ENCODE measurements around the gene RUFY1.

RUFY1 gene

DNA sequence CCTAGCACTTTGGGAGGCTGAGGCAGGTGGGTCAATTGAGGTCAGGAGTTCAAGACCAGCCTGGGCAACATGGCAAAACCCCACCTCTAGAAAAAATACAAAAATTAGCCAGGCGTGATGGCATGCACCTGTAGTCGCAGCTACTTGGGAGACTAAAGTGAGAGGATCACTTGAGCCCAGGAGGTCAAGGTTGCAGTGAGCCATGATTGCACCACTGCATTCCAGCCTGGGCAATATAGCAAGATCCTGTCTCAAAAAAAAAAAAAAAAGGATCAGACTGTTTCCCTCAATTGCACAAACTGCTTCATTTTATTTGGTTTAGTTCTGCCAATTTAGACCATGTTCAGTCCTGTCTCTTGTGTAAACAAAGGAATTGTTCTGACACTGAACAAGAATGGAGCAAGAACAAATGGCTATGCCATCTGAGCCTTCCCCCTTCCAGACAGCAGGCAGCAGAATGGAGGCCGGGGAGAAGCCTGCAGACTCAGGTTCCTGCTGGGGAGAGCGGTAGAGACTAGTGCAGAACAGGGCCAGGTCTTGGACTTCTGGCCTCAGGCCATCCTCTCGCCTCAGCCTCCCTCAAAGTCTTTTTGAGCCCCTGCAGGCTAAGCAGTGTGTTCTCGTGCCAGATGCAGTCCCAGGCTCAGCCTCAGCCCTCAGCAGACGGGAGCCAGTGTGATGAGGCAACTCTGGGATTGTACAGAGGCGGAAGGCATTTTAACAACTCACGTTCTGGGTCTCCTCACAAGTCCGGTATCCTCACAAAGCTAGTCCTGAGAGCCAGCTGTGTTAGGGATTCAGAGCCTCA, 54.9 kb downstream of the RUFY1 start:
- no peak for DNase-seq (ENCODE audit: low spot score)

DNA sequence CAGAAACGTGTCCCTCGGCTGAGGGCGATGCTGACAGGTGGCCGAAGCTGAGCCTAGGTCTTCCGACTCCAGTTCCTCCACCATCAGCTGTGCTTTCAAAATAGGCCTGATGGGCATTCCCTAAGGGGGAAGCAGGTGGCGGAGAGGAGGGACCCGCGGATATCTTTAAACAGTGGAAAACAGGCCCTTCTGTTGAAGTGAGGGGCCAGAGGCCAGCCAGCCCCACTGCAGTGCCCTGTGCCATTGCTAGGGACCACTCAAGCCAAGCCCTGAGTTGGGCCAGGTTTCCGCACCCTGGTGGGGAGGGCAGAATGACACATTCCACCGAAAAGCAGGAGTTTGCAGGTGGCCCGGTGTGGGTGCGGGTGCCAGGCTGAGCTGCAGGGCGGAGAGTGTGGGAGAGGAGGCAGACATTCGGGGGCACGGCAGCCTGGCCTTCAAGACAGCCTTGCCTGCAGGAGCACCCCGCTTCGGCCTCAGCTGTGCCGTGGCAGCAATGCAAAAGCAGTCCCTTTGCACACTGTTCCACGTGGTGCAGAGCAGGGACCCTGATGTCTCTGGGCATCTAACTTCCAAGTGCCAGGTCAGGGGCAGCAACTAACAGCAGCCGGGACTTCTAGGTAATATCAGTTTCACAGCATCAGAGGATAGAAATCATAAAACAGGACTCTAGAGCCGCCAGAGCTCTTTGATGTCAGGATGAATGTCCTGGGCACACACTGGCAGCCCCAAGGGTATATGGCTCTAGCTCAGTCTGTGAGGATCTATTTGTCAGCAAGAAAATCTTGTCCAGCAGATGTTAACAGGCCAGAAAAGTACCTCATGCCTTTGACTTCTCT, 55.9 kb downstream of the RUFY1 start:
- DNase-seq (ENCODE audit: low spot score): no peak

DNA sequence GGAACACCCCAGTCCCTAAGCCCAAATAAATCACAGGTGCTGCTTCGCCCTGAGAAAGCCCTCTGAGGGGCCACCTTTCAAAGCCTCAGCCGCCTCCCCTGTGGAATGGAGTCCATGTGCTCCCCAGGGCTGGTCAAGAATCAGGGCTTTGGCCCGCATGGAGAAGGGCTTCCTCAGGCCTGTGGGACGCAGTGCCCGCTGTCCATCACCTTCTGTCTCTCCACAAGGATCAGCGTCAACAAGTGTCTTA, 56.5 kb downstream of the RUFY1 start:
- no peak for DNase-seq (ENCODE audit: low spot score)

DNA sequence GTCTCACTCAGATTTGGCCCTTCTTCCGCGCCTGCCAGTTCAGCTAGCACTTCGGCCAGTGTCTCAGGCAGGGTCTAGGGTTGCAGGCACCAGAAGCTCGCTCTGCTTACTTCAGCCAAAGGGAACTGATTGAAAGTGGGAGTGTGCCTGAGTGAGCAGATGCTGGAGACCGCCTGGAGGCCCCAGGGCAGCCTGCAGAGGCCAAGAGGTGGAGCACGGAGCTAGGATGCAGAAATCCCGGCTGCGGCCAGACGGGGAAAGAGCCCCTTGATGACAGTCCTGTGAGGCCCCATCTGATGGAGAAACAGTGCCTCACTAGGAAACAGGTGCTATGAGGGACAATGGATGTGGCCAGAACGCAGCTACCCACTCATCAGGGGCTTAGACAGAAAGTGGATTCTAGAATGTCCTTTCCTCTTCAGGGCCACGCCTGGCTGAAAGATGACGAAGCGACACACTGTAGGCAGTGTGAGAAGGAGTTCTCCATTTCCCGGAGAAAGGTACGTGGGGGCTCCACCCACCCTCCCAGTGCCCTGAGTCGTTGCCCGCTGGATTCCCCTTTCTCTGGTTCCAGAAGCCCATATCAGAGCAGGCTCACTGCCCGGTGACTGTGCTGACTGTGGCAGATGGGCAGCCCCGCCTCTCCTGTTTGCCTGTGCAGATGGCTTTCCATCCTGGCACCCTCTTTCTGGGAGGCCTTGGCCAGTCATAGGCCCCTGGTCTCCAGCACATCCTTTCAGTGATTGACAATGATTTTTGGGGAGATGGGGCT, 57.0 kb downstream of the RUFY1 start:
- peak; percentile 53 for DNase-seq (ENCODE audit: low spot score)

DNA sequence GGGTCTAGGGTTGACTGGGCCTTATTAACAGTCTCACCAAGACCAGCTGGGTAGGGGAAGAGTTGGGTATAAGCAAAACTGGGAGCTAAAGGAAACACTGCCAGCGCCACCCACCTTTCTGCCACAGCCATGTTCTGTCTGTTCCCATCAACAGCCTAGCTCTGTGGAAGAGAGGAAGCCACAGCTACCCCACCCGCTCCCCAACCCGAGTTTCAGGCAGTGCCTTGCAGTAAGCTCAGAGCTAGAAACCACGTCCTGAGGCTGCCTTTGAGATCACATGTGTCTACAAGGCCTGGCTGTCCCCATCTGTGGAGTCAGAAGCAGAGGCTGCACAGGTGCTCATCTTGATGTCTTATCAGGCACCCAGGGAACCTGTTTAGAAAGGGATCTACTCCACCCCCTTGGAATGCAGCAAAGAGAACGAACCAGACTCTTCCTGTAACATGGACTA, 57.8 kb downstream of the RUFY1 start:
- no peak for DNase-seq (ENCODE audit: low spot score)

DNA sequence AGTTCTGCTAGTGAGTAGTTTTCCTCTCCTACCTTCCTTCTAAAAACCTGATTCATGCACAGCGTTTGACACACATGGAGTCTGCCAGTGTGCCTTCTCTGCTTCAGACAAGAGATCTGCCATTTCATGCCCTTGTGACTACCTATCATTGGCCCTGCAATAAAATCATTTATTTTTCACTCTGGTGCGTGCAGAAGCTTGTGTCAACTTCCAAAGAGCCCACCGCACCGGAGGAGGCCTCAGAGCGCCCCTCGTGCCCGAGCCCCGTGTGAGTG, 59.4 kb downstream of the RUFY1 start:
- no peak for DNase-seq (ENCODE audit: low spot score)

DNA sequence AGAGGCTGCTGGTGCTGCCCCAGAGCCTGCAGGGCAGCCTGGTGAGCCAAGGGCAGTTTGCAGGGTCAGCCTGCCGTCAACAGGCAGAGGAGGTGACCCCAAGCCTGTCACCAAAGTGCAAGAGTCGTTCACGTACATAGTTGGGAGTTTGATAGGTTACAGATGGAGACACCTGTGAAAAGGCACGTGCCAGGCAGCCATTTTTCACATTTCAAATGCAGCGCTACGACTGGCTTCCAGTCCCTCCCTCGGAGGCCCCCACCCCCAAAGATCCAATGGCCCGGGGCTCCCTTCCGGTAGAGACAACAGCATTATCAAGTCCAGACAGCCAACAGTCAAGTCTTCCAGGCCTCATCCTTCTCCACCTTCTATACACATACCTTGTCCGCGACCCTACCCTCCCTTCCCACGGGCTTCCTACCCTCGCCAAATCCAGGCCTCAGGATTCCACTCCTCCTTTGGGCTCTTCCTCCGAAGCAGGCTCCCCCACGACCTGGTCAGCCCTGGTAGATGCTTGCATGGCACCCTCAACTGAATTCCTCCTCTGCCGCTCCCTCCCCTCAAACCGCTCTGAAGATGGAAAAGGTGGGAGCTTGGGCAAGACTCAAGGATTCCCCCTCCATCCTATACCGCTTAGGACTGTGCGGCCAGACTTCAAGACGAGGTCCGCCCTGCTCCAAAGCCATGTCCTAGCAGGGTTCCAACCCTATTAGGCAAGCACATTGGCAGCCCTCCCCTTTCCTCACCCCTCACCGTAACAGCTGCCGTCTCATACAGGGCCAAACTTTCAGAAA, 60.0 kb downstream of the RUFY1 start:
- DNase-seq (ENCODE audit: low spot score): no peak

DNA sequence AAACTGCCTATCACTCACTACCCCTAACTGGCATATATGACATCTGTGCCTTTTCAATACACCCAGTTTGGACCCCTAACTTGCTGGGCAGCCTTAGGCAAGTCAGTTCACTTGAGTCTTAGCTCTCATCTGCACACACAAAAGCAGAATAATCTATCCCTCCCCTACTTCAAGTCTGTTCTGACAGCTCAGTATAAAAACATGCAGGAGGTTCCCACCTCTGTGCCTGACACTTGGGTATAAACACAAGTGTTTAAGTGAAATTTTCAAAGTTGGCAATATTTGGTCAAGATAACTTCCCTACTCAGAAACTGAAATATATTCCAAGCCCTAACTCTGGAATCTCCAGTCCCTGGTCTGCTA, 60.5 kb downstream of the RUFY1 start:
- DNase-seq (ENCODE audit: low spot score): no peak

DNA sequence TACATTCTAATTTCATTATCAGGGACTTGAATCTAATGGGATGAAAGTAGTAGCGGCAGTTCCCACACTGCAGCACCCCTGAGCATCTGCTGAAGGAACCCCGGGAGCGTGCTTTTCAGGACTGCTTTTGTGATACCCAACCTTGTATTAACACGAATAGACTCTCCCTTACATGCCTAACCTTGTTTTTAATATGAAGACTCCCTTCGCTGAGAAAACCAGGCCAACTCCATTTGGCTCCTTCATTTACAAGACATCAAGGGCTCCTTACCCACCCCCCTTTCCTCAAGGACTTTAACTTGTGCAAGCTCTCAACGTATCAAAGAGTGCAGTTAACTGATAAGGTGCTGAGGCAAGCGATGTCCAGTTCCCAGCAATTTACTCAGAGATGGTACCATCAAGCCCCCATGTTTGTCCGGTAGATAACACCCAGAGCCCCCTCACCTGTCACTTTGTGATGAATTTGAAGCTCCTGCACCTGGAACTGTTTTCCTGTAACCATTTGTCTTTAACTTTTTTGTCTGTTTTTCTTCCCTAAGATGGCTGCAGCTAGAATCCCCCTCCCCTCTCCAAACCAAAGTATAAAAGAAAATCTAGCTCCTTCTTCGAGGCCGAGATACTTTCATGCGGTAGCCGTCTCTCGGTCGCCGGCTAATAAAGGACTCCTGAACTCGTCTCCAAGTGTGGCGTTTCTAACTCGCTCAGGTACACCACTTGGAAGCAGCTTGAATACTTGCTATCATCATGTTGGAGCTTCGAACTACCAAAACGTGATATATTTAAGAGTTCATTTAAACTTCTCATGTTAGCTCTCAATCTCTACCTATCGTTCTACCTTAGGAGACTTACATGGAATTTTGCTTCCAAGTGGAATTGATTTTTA, 62.5 kb downstream of the RUFY1 start:
- no peak for DNase-seq (ENCODE audit: low spot score)

DNA sequence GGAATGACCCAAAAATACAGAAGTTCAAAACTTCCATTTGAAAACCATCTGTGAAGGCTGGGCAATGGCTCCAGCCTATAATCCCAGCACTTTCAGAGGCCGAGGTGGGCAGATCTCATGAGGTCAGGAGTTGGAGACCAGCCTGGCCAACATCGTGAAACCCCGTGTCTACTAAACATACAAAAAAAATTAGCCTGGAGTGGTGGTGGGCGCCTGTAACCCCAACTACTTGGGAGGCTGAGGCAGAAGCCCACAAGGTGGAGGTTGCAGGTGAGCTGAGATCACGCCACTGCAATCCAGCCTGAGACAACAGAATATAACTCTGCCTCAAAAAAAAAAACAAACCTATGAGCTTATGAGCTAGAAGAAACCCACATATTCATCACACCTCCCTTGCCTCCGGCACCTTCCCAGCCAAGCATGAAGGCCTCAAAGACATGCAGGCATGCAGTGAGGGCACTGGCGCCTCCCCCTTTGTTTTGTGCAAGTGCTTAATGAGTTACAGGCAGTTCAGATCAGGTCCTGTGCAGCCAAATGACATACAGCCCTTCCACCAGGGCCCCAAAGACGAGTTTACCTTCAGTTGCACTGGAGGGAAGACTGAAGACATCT, 63.2 kb downstream of the RUFY1 start:
- no peak for DNase-seq (ENCODE audit: low spot score)

DNA sequence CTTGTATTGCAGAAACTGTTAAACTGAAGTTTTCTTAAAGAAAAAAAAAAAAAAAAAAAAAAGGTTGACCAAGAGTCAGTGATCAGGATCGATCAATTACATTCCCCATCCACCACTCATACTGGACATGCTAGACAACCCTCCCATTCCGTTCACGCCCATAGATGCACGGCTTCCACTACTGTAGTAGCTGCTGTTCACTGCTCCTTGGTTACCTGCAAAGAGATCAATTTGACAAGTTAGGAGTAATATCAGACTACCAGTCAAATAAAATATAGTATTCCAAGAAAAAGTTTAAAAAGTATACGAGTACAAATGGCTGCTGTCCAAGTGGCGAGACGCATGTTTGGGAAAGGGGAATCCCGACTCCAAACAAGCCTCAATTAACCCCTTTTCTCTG, 64.4 kb downstream of the RUFY1 start:
- no peak for DNase-seq (ENCODE audit: low spot score)

DNA sequence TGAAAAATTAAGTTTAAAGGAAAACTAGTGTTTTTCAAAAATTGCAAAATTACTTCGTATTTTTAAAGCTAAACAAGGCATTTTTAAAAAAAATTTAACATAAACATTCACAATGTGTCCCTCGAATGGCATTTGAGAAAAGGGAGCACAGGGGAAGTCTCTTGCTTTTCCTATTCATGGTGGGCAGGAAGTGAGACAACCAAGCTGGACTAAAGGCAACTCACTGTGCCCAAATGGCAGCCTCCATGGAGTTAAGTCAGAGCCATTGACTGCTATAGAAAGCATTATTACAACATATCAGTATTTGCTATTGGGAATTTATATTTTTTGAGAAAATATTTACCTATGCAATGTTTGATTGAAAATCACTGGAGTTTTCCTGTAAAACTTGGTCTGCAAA, 64.8 kb downstream of the RUFY1 start:
- no peak for DNase-seq (ENCODE audit: low spot score)

DNA sequence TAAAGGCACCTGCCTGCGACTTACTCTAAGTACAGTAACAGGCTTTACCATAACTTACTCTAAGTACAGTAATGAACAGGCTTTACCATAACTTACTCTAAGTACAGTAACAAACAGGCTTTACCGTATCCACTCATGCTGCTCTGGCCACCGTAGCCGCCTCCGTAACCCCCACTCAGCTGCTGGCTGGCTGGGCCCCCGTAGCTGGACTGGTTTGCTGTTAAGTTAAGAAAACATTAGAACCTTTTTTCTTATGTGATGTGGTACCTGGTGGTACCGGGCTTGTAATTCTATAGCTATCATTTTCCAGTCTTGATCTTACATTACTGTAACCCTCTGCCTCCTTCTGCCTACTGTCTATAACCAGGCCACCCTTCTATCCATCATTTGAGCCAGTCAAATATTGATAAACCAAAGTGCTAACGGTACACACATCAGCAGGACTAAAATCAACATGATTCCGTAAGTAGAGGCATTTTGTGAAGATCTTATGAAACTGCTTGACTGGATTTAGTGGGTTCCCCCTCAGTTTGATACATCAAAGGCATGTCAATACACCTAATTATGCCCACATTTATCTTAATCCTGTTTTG, 65.7 kb downstream of the RUFY1 start:
- no peak for DNase-seq (ENCODE audit: low spot score)

DNA sequence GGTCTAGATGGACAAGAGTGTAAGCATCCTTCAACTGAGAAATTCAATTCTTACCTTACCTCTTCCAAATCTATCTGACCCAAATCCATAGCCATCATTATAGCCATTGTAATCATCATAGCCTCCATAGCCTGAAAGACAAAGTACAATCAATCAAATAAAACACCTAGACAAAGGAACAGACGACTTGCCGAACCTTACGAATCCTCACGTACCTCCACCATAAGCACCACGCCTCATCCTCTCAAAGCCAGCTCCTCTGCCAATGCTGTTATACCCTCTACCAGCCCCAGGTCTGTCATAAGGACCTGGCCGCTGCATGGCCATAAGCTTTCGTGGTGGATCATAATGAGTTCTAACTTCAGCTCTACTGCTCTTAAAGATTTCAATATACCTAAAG, 67.6 kb downstream of the RUFY1 start:
- no peak for DNase-seq (ENCODE audit: low spot score)

DNA sequence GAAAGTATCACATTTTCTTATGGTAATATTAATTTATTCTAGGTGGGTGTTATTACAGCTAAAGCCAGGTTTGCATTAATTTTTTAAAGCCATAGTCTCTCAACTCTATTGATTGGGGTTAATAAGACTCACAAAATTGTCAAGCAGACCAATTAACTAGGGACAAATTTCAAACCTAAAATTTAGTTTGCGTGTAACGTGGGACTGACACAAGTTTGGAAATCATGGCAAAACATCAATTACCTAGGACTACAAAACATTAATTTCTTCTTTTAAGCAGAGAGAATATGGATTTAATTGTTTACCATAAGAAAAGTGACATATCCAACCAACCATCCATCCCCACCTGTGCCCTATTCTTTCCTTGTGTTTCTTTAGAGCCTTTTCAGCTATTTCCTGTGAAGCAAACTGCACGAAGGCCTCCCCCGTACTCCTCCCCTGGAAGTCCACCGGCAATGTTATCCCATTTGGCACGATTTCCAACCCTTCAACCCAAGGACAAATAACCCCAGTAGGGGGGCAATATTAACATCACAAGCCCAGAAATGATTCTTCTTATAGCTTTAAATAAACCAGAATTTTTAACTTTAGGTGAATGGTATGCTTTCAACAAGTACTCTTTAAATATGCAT, 68.7 kb downstream of the RUFY1 start:
- no peak for DNase-seq (ENCODE audit: low spot score)

DNA sequence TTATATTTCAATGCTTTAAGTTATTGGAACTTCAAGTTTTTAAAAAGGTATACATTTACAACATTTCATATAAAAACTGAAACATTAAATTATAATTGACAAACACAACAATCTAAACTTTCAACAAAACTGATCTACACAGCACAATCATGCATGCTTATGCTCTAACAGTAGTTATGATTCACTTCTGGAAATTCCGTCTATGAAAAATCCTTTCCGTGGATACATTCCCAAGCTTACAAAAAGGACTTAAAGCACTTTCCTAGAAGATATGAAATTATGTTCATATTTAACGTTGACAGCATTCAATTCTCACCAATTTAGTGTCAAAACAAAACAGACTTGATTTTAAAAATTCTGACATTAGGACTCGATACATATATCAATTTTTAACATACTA, 69.4 kb downstream of the RUFY1 start:
- DNase-seq (ENCODE audit: low spot score): no peak

DNA sequence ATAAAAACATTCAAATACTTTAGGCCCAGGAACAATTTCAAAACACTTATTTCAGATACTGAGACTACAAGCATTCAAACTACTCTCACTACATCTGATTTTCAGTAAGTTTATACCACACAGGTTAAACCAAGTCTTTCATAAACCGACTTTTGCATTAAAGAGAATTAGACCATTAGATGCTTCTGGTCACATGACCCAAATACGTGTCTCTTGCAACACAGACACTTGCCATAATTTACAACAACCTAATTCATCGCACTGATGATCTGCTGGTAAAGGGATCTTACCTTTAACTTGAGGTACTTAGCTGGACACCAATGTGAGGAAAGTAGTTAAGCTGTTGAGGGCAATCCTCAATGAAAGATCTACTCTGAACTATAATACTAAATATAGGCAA, 69.9 kb downstream of the RUFY1 start:
- no peak for DNase-seq (ENCODE audit: low spot score)

DNA sequence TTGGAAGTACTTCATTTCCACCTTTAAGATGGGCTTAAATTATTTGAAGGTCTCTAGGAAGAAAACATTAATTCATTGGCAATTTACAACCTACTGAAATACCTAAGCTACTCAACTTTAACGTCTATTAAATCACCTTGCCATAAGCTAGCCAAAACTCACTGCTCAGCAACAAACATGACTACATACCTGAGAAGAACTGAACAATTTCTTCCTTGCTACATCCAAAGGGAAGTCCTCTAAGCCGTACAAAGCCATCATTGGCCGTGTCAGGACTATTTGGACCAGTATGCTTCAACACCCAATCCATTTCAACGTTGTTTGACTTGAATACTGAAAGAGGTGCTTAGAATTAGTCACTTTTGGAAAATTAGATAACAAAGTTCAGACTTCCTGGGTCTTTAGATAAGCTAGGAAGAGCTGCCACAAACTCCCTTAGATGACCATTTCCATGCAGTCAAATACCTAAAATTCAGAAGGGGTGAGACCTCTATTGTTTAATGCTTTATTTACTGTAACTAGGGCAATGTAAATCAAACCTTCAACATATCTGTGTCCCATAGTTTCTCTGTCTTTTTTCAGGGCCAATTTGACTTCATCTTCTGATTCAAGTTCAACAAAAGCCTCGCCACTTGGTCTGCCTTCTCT, 70.5 kb downstream of the RUFY1 start:
- no peak for DNase-seq (ENCODE audit: low spot score)

DNA sequence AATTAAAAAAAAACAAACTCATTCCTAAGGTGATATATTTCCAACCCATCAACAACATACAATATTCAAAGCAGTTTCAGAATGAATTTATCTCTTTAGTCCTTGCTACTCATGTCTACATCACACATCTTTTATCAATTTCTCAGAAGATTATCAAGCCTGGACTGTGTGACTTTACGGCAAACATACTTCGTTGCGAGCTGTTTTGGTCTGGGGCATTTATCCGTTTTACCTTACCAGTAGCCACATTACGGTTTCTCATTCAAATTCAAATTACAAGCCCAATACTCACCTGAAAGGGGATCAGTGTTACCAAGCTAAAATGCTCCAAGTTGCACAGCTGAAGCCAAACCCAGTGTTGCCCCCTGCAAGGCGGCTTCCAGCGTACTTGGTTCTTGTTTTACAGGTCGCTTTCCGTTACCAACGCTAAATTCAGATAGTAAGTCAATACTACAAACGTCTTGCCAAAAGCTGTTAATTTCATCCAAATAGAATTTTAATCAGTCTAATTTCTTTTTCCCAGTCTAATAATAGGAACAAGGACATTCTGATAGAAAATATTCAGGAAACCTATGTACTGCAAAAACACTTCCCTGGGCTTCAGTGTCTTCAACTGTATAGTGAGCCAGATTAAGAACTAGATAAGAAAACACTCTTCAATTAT, 71.3 kb downstream of the RUFY1 start:
- no peak for DNase-seq (ENCODE audit: low spot score)

All from AG20443 (cell line).